RCC 7860 (cell line): Measurements from ENCODE around the gene KRTAP29-1.
"Not testable (repeated sequence)": the region's sequence is repeated elsewhere in the genome, so short reads cannot be mapped to it uniquely, and the experiment has no call there.

Source experiments
- DNase-seq: peaks from one replicate; pipeline ENCODE4 v3.0.0-alpha.2; 2015; ENCODE audit warnings: low spot score
- FAIRE-seq: peaks from 2 replicates; lab custom pipeline; 2012; peaks lifted over from hg19 to GRCh38; lab: Jason Lieb, UNC

The KRTAP29-1 gene

DNA sequence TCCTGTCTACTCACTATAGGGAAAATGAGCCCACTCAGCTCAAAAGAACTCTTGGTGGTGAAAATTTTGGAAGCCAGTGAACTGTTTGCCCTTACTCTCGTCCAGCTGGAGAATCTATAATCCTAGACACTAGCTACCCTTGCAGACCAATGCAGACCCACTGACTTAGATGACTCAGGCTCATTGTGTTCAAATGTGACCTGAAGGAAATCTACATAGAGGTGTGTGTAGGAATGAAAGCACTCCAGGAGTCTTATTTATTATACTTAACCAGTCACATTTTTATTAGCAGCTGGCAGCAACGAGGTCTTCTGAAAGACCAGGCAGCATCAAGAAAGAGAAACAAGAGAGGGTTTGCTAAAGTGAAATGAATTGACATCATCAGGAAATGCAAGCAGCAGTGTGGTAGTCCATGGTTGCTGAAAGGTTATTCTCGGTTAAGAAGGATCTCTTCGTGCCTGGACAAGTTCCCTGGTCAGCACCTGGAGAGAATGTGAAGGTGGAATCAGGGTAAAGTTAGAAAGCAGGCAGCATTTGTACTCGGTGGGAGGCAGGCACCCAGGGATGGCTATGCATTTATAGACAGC lies 1.4 kb downstream of the KRTAP29-1 start:
- FAIRE-seq: no peak

DNA sequence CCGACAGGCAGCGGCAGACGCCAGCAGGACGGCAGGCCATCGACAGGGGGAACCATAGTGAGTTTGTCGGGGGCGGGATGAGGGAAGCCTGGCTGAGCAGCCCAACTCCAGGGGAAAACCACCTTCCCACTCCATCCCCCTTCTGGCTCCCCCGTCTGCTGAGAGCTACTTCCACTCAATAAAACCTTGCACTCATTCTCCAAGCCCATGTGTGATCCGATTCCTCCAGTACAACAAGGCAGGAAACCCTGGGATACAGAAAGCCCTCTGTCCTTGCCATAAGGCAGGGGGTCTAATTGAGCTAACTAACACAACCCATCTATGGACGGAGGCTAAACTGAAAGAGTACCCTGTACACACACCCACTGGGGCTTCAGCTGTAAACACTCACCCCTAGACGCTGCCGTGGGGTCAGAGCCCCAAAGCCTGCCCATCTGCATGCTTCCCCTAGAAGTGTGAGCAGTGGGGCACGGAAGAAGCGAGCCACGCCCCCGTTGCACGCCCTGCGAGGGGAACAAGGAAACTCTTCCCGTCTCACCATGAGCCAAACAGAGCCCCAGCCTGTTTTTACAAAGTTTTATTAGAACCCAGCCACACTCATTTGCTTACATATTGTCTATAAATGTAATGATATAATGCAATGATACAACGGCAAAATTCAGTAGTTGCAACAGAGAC lies 4.1 kb downstream of the KRTAP29-1 start:
- FAIRE-seq: no peak

More for the DNA sequence above, 1.4 kb downstream of the KRTAP29-1 start:
- no peak for DNase-seq

DNA sequence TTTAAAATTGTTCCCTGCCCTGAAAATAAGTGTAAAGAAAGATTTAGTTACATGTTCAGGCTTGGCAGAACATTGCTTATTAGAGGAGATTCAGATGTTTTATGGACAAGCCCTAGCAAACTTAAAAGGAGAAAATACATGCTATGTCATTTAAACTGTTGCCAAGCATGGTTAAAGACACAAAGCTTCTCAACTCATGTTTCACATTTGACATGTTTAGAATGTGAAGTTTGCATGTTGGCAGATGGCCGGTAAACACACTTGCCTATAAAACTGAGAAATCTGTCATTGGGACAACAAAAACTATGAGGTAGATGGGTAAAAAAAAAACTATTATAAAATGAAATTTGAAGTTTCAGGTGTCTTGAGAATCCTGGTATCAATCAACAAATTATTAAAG lies 5.8 kb downstream of the KRTAP29-1 start:
- DNase-seq: no peak
- no peak for FAIRE-seq

More for the DNA sequence above, 4.1 kb downstream of the KRTAP29-1 start:
- DNase-seq: no peak

DNA sequence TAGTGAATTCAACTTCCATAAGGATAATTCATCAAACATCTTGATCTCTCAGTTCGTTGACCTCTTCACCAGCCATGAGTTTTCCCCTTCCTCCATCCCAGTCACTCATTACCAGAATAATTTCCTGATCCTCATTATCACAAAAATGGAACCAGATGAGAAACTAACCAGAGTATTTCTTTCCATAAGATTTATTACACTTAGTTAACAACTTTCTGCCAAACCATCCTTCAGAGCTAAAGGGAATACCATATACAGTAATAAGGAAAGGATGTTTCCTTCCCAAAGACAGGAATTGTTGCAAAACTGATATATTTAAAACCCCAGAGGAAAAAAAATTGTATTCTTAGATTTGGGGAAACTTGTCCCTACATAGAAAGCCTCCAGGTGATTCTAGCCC lies 8.6 kb downstream of the KRTAP29-1 start:
- FAIRE-seq (no peak), DNase-seq (peak; percentile 2)

DNA sequence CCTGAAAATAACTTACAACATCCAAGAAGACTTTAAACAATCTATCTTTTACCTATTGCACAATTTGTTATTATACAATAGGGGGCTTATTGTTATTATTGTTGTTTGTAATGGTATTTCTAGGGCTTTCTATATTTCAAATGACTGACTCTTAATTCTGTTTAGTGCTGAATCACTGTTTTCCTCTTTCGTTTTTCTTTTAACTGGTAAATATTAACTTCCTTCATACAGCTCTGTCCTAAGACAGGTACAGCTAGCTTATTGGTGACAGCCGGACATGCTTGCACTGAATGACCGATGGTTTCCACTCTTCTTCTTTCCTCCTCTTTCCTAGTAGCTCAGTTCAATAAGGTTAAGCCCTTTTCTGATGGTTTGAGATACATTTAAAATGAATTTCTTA lies 15.6 kb downstream of the KRTAP29-1 start:
- FAIRE-seq: peak; percentile 27

DNA sequence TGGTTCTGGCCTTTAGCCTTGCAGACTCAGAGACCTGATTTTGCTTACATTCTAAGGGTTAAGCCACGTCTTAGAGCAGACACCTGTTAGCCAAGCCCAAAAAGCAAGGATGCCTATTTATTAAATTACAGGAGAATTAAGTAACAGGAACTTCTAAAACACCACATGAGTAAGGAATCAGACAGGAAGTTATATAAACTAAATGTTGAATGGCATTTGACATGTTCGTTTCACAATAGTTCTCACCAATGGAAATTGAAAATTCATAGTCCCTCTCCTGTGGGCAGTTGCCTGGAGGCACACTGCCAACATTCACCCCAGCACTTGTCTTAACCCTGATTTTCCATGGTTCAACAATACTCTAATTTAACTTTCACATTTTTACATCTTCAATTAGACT lies 18.1 kb downstream of the KRTAP29-1 start:
- FAIRE-seq (no peak), DNase-seq (no peak)

More for the DNA sequence above, 15.6 kb downstream of the KRTAP29-1 start:
- no peak for DNase-seq

DNA sequence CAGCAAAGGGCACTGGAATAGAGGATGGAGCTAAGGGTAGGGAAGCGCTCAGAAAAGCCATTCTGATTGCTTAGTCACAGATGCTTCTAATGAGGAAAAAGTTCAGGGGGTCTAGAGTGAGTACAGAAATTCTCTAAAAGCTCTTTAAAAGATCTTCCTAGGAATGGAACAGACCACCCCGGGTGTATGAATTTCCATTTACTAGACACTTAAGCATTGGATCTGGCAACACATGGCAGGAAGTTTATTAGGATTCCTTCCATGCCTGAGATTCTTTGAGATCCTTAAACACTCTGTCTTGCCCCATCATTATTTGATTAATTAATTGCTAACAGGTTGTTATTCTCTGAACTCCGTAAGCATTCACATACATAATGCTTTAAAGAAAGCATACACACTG lies 18.6 kb downstream of the KRTAP29-1 start:
- FAIRE-seq (no peak), DNase-seq (no peak)

DNA sequence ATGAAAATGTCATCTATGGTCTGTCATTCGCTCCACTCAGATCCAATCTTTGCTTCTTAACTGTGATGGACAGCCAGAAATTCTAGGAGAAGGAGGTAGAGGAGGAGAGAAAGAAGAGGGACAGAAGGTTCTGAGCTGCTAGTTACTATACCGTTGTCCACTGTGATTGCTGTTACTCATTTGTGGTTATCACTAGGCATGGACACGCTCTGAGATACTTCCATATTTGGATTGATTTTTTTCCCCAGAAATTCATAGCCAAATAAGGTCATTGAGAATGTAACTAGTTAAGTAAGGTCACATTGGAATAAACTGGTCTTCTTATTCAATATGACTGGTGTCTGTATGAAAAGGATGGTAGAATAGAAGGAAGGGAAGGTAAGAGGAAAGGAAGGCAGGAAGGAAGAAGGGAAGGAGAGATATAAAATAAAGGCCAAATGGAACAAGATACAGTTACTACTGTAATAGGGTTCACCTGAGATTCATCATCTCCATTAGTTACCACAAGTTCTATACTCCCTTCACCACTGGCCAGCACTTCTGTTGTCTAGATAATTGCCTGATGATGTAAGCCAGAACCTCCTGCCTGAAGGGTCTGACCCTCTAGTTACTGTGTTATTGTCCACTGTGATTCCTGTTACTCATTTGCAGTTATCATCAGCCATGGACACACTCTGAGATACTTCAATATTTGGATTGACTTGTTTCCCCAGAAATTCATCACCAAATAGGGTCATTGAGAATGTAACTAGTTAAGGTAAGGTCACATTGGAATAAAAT lies 24.3 kb downstream of the KRTAP29-1 start:
- peak; percentile 56 for DNase-seq
- no peak for FAIRE-seq

DNA sequence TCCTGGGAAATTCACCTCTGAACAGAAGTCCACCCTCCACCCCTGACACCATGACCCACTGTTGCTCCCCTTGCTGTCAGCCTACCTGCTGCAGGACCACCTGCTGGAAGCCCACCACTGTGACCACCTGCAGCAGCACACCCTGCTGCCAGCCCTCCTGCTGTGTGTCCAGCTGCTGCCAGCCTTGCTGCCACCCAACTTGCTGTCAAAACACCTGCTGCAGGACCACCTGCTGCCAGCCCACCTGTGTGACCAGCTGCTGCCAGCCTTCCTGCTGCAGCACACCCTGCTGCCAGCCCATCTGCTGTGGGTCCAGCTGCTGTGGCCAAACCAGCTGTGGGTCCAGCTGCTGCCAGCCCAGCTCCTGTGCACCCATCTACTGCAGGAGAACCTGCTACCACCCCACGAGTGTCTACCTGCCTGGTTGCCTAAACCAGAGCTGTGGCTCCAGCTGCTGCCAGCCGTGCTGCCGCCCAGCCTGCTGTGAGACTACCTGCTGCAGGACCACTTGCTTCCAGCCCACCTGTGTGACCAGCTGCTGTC lies 26.9 kb downstream of the KRTAP29-1 start, which contains the start of gene KRTAP9-7:
Gene KRTAP9-7 (plus strand): TSS at position 51 of the 543 bp plus-strand sequence. CDS start 0 bp downstream, at position 51.
- DNase-seq, FAIRE-seq: not testable (repeated sequence)

DNA sequence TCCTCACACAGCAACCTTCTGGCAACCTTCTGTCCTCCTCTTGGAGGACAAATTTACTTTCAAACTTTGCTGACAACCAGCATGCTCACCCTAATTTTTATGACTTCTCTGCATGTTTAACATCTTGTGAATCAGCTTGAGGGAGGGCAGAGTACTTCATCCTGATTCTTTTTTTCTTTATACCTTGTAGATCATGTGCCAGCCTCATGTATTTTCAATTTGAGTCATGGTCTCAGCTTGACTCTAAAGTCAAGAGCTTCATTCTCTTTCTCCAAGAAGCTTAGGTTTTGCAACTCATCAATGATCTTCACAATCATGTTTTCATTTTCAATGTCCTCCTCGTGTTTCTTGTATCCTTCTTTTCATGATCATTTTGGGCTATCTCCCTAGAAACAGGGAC lies 30.8 kb downstream of the KRTAP29-1 start:
- DNase-seq (no peak), FAIRE-seq (no peak)

DNA sequence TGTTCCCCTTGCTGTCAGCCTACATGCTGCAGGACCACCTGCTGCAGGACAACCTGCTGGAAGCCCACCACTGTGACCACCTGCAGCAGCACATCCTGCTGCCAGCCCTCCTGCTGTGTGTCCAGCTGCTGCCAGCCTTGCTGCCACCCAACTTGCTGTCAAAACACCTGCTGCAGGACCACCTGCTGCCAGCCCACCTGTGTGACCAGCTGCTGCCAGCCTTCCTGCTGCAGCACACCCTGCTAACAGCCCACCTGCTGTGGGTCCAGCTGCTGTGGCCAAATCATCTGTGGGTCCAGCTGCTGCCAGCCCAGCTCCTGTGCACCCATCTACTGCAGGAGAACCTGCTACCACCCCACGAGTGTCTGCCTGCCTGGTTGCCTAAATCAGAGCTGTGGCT lies 31.3 kb downstream of the KRTAP29-1 start:
- not testable (repeated sequence) for FAIRE-seq

DNA sequence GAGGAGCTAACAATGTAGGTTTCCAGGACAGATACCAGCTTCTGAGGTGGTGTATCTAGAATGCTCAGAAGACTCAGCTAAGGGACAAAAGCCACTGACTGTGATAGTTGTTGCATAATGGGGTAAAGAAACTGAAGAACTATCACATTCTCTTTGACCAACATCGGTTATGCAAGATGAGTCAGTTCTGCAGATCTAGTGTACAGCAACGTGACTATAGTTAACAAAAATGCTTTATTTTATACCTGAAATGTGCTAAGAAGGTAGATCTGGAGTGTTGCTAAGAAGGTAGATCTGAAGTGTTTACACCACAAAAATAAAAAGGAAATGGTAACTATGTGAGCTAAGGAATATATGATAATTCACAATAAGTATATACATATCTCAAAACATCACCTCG lies 34.9 kb downstream of the KRTAP29-1 start:
- FAIRE-seq: no peak
- no peak for DNase-seq

More for the DNA sequence above, 31.3 kb downstream of the KRTAP29-1 start:
- not testable (repeated sequence) for DNase-seq

DNA sequence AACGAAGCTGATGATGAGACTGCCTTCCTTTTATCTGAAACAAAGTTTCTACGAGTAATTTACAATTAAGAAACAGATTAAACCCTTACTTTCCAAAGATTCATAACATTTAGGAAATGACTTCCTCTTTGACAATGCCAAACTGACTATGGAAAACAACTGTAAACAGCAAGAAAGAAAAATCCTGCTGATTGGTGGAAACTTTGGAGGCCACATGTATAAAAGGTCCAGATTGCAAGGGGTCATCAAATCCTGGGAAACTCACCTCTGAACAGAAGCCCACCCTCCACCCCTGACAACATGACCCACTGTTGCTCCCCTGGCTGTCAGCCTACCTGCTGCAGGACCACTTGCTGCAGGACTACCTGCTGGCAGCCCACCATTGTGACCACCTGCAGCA lies 37.6 kb downstream of the KRTAP29-1 start, which contains the start of gene KRTAP9-6:
Gene KRTAP9-6 (plus strand): TSS at position 301 of the 400 bp plus-strand sequence. CDS start 0 bp downstream, at position 301.
- FAIRE-seq (no peak), DNase-seq (no peak)

DNA sequence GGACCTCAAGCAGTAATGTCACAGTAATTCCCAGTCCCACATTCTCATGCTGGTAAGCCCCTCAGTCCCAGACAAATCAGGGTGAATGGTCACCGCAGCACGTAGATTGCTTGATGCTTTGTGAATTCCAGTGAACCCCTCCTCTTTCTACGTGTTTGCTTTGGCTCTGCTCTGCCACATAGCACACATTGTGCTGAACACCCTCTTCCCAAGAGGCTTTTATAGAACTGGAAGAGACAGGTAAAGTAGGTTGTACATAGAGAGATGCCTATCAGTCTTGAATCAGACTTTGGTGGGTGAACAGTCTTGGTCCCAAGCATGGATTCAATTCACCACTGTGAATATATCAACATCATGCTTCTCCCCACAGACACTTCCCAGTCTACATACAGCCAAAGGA lies 38.1 kb downstream of the KRTAP29-1 start:
- no peak for FAIRE-seq

DNA sequence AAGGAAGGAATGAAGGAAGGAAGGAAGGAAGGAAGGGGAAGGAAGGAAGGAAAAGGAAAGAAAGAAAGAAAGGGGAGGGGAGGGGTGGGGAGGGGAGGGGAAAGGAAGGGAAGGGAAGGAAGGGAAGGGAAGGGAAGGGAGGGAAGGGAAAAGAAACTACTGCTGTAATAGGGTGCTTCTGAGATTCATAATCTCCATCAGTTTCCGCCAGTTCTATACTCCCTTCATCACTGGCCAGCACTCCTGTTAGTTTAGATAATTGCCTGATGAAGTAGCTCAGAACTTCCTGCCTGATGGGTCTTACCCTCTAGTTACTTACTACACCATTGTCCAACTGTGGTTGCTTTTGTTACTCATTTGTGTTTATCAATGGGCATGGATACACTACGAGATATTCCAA lies 39.4 kb downstream of the KRTAP29-1 start:
- DNase-seq (no peak), FAIRE-seq (no peak)

More for the DNA sequence above, 38.1 kb downstream of the KRTAP29-1 start:
- no peak for DNase-seq

DNA sequence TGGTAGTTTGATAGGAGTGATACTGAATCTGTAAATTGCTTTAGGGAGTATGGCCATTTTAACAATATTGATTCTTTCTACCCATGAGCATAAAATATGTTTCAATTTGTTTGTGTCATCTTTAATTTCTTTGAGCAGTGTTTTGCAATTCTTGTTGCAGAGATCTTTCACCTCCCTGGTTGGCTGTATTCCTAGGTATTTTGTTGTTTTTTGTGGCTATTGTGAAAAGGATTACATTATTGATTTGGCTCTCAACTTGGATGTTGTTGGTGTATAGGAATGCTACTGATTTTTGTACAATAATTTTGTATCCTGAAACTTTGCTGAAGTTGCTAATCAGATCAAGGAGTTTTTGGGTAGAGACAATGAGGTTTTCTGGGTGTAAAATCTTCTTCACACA lies 44.2 kb downstream of the KRTAP29-1 start:
- FAIRE-seq (no peak), DNase-seq (no peak)

DNA sequence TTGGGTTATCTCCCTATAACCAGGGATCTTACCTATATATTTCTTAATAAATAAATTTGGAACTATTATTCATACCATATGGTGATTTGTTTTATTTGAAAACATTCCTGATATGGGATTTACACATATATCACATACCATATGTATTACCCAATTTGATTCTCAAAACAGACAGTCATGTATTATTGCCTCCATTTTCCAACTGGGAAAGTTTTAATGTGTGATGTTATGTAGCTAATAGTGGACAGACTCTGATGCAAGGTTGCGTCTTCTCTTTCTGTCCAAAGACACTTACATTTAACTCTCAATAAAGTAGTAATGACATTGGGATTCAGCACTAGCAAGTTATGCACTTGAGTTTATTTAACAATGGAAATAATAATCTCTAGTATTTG lies 46.4 kb downstream of the KRTAP29-1 start:
- no peak for DNase-seq
- no peak for FAIRE-seq

DNA sequence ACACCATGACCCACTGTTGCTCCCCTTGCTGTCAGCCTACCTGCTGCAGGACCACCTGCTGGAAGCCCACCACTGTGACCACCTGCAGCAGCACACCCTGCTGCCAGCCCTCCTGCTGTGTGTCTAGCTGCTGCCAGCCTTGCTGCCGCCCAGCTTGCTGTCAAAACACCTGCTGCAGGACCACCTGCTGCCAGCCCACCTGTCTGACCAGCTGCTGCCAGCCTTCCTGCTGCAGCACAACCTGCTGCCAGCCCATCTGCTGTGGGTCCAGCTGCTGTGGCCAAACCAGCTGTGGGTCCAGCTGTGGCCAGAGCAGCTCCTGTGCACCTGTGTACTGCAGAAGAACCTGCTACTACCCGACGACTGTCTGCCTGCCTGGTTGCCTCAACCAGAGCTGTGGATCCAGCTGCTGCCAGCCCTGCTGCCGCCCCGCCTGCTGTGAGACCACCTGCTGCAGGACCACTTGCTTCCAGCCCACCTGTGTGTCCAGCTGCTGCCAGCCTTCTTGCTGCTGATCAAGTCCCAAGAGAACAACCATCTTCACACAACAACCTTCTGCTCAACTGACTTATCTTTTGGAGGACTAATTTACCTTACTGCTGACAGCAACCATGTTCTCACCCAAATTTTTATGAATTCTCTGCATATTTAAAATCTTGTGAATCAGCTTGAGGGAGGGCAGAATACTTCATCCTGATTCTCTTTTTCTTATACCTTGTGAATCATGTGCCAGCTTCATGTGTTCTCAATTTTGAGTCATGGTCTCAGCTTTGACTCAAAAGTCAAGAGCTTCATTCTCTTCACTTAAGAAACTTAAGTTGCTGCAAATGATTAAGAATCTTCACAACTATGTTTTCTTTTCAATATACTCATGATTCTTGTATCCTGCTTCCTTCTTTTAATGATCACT lies 47.0 kb downstream of the KRTAP29-1 start, which contains the start of gene KRTAP9-9:
Gene KRTAP9-9 (plus strand): TSS at position 4 of the 910 bp plus-strand sequence.
- DNase-seq, FAIRE-seq: not testable (repeated sequence)

DNA sequence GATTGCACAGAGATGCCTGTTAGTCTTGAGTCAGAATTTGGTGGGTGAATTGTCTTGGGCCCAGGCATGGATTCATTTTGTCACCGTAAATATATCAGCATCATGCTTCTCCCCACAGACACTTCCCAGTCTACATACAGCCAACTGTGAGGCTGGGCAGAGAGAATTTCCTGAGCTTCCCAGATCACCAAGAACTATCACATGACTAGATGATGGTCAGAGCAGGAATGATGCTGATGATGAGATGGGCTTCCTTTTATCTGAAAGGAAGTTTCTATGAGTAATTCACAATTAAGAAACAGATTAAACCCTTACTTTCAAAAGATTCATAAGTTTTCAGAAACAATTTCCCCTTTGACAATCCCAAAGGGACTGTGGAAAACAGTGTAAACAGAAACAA lies 47.8 kb downstream of the KRTAP29-1 start:
- FAIRE-seq: no peak
- DNase-seq: no peak
